Heart left ventricle (tissue), 13 donors: ENCODE measurements around the gene NTMT2.

ENCODE experiments used
- POLR2A ChIP-seq, 2 donors: fragments of 450-650 bp; IDR thresholded peaks; one replicate each; pipeline ENCODE4 v1.6.1; 2017; ENCODE audit warnings: antibody characterized with exemption in 2 of 2, mild to moderate bottlenecking in 2 of 2, moderate library complexity in 2 of 2
- TF ChIP-seq, protein P1 (sequence below), 12 donors: fragments of 200-600 bp; sonication (generic) in 4 of 12; IDR thresholded peaks; one replicate each; pipeline versions ENCODE4 v1.5.0 to v1.8.0; 2018 to 2022; ENCODE audit warnings: antibody characterized with exemption in 12 of 12, mild to moderate bottlenecking in 5 of 12
- donor health status: ischemic (EF 13 %, LVEDD 7.1; RV severe dilation, severe dysfunction).
- donor health status: DM: no; HTN: yes; CAD: no.
- donor health status: DM: no; HTN: no; CAD: no.
- donor health status: ischemic (EF 25% LVEDD 6.9; RV normal size, moderate dysfunction).
- donor health status: ischemic (EF 25% LVEDD 5.7; RV mildly dilated, moderate dysfunction).
- donor health status: ischemic (EF 35%, LVEDD 5.7; RV mildly dilated, moderate dysfunction).
- donor health status: nonischemic (EF 11% LVEDD 7.7; RV severe dilation, severe dysfunction).
- donor health status: DM: yes; HTN: yes; CAD: no.
- donor health status: PGD.
- donor health status: ischemic (EF 29% LVEDD 5.4; RV normal size, mild dysfunction).
- donor health status: nonischemic (EF 23%, LVEDD 6.1; RV moderate dilation, normal function).

GRCh38 chr1:170095976-170096748 lies 49.6 kb upstream of the NTMT2 start:
- TF ChIP-seq, protein P1, sequence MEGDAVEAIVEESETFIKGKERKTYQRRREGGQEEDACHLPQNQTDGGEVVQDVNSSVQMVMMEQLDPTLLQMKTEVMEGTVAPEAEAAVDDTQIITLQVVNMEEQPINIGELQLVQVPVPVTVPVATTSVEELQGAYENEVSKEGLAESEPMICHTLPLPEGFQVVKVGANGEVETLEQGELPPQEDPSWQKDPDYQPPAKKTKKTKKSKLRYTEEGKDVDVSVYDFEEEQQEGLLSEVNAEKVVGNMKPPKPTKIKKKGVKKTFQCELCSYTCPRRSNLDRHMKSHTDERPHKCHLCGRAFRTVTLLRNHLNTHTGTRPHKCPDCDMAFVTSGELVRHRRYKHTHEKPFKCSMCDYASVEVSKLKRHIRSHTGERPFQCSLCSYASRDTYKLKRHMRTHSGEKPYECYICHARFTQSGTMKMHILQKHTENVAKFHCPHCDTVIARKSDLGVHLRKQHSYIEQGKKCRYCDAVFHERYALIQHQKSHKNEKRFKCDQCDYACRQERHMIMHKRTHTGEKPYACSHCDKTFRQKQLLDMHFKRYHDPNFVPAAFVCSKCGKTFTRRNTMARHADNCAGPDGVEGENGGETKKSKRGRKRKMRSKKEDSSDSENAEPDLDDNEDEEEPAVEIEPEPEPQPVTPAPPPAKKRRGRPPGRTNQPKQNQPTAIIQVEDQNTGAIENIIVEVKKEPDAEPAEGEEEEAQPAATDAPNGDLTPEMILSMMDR (IDR thresholded peaks at IDR 0.05) = no peak
- no peak for TF ChIP-seq POLR2A (IDR thresholded peaks at IDR 0.05)
